GM19467 (cell line): Measurements from ENCODE around the gene MAPKAPK5.
A peak's percentile ranks its signal among the peaks of the same experiment; 100 is the strongest.
"Not testable (repeated sequence)": the region's sequence is repeated elsewhere in the genome, so short reads cannot be mapped to it uniquely, and the experiment has no call there.

Experiments used
- ATAC-seq: cut with Tn5 transposase; IDR thresholded peaks from one replicate; pipeline ENCODE4 v1.9.1; 2021; ENCODE audit warnings: mild to moderate bottlenecking, moderate library complexity; ENCODE audit not compliant: unreplicated experiment

Gene MAPKAPK5, protein sequence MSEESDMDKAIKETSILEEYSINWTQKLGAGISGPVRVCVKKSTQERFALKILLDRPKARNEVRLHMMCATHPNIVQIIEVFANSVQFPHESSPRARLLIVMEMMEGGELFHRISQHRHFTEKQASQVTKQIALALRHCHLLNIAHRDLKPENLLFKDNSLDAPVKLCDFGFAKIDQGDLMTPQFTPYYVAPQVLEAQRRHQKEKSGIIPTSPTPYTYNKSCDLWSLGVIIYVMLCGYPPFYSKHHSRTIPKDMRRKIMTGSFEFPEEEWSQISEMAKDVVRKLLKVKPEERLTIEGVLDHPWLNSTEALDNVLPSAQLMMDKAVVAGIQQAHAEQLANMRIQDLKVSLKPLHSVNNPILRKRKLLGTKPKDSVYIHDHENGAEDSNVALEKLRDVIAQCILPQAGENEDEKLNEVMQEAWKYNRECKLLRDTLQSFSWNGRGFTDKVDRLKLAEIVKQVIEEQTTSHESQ

GRCh38 chr12:111841750-111842555 lies at the start of gene MAPKAPK5:
TSS of gene MAPKAPK5 (plus strand) at chr12:111842228. CDS start at chr12:111842734, 506 bp downstream.
- peak; percentile 68 for ATAC-seq

DNA sequence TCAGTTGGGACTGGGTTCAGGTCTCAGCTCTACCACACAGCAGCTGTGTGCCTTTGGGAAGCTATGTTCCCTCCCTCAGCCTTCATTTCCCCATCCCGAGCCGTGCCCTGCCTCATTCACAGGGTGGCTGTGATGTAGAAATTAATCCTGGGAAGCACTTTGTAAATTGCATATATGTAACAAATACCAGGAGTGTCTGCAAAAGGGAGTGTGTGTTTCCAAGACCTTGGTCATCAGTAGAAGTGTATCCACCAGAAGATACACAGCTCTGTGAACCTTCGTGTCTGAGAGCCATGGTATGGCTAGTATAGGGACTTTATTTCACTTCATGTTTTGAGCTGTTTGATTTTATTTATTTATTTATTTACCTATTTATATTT lies 49.2 kb upstream of the MAPKAPK5 start:
- no peak for ATAC-seq

DNA sequence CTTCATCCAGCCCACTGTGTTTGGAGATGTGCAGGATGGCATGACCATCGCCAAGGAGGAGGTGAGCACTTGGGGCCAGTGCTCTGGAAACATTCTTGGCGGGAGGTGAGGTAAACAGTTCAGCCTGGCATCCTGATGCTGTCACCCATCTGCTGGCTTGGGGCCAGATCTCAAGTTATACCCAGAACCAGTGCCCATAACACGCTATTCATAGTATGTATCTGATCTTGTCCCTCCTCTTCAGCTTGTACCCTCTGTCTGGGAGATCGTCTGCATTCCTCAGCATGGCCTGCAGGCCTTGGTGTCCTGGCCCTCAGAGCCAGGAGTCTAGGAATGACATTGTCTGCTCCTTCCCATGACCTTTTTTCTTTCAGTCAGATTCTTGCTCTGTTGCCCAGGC lies 43.8 kb upstream of the MAPKAPK5 start:
- no peak for ATAC-seq

DNA sequence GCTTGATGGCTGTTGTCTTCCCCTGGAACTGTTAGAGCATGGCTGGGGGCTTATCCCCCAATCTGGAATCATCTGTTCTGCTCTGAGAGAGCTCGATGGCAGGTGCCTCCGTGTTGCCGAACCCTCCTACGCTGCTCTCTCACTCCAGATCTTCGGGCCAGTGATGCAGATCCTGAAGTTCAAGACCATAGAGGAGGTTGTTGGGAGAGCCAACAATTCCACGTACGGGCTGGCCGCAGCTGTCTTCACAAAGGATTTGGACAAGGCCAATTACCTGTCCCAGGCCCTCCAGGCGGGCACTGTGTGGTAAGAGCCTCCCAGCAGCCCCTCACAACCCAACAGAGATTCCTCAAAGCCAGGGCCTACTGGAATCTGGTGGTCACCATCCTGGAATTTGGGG lies 42.3 kb upstream of the MAPKAPK5 start:
- ATAC-seq, result no peak

DNA sequence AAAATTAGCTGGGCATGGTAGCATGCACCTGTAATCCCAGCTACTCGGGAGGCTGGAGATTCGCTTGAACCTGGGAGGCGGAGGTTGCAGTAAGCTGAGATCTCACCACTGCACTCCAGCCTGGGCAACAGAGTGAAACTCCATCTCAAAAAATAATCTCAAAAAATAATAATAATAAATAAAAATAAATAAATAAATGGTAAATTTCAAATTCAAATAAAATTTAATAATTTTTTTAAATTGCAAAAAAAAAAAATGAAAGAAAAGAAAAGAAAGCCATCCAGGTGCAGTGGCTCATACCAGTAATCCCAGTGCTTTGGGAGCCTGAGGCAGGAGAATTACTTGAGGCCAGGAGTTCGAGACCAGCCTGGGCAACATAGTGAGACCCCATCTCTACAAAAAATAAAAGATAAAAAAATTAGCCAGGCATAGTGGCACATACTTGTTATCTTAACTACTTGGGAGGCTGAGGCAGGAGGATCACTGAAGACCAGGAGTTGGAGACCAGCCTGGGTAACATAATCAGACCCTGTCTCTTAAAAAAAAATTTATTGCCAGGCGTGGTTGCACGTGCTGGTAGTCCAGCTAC lies 38.9 kb upstream of the MAPKAPK5 start:
- ATAC-seq, result no peak

DNA sequence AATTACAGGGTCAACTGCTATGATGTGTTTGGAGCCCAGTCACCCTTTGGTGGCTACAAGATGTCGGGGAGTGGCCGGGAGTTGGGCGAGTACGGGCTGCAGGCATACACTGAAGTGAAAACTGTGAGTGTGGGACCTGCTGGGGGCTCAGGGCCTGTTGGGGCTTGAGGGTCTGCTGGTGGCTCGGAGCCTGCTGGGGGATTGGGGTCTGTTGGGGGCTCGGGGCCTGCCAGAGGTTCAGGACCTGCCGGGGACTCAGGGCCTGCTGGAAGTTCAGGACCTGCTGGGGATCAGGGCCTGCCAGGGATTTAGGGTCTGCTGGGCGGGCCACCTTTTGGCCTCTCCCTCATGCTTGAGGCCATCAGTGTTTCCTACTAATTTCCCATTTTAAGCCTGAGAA lies 38.2 kb upstream of the MAPKAPK5 start:
- no peak for ATAC-seq

GRCh38 chr12:111806304-111806703 lies 35.7 kb upstream of the MAPKAPK5 start:
- ATAC-seq, result no peak

GRCh38 chr12:111807232-111807631 lies 34.8 kb upstream of the MAPKAPK5 start:
- ATAC-seq, result no peak

DNA sequence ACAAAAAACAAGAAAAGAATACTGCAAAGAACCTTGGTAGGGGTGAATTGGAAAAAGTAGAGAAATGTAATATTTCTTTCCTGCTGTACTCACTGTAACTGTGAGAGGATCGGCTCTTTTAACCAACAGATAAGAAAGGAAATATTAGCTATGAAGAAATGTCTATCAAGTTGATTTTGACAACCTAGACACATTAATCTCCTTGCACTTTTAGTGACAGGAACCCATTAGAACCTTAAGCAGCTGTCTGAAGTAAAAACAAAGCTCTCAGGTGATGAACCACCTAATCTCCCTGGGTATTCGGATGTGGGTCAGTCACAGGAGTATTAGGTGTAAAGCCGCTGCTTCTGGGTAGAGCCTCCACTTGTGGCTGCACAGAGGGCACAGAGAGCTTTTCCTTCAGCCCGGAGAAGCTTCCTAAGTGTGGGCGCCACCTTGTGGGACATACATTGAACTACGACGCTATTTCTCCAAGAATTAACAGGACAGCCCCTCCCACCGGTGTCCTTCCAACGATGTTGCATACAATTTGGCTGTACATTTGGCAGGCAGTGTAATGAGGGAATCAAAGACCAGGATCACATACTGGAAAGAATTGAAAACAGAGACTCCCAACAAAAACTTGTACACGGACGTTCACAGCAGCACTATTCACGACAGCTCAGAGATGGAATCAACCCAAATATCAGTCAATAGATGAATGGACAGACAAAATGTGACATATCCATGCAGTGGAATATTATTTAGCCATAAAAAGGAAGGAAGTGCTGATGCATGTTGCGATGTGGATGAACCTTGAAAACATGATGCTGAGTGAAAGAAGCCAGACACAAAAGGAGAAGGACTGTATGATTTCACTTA lies 28.9 kb upstream of the MAPKAPK5 start:
- ATAC-seq, result no peak

DNA sequence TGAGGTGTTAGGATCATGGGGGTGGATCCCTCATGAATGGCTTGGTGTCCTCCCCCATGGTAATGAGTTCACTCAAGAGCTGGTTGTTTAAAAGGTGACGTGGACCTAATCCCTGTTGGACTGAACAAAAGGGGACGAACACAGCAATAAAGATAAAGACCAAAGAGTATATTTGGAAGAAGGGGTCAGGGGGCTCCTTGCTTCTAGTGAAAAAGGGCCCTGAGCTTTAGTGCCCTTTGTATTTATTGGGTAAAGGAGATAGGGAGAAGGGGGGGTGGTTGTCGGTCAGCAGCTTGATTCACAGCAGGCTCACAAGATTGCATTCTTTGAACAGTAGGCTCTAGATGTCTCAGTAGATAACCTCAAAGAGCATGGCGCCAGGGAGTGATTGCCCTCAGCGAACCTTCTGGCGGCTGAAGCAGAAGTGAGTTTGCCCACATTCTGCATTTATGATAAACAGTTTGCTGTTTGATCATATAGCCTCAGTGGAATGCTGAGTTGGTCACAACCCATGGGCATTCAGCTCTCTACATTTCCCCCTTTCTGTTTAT lies 25.9 kb upstream of the MAPKAPK5 start:
- ATAC-seq, result no peak

DNA sequence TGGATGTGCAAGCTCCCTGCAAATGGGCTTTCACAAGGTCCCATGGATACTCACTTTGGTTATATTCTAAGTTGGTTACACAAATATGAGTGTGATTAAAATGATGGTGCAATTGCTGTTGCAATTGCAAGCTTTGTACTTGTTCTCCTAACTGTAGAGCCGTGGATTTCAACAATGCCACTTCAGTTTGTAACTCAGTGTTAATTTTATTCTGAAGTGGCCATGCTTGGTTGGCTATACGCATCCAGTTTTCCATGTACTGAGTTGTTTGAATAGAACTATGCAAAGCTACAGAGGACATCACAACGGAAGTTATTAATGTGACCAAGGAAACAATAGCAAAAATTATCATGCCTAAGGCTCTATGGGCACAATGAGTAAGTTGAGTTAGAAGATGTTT lies 25.1 kb upstream of the MAPKAPK5 start:
- not testable (repeated sequence) for ATAC-seq

DNA sequence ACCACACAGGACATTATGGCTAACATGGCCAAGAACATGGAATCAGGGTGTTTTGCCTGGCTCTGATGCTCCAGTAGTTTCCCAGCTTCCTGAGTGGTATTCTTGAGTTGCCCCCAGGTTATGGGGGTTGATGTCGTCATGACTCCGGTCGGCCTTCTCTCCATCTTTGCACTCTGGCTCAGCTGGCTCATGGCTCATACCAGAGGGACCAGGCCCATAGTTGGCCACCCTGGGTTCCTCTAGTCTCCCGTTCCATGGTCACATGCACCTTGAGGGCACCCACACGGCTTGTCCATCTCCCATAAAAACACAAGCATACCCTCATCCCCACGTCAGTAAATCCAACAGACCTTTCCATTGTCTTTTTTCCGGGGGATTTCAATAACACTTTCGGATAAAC lies 23.7 kb upstream of the MAPKAPK5 start:
- no peak for ATAC-seq

DNA sequence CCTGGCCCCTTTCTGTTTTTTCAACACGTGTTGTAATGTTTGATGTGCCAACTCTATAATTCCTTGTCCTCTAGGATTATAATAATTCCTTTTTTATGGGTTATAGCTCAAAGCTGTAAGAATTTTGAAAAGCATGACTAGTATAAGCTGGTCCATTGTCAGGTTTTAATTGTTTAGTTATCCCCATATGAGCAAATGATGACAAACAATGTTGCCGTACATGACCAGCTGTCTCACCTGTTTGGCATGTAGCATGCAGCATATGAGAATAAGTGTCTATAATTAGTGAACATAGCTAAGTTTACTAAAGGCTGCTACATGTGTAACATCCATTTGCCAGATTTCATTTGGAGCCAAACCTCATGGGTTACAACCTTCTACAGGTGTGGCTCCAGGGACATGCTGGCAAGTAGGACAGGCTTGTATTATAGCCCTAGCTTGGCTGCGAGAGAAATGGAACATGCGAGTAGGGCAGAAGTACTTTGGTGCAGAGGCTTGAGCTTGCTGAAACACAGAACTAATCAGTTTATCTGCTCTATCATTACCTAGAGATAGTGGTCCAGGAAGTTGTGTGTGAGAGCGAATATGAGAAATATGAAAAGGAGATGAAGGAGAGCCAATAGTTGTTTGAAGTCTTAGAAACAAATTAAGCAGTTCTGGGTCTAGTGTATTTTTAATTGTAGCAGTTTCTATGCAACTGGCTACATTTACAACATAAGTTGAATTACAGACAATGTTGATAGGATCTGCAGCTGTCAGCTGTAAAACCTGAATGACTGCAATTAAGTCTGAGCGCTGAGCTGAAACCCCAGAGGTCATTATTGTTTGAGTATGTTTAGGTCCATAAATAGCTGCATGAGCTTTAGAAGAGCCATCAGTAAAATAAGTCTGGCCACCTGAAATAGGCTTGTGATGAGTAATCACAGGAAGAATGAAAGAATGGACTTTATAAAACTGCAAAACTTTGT lies 22.6 kb upstream of the MAPKAPK5 start:
- ATAC-seq, result no peak

- ATAC-seq, result not testable (repeated sequence)
These were observed 21.2 kb upstream of the MAPKAPK5 start for GRCh38 chr12:111820828-111821227.

DNA sequence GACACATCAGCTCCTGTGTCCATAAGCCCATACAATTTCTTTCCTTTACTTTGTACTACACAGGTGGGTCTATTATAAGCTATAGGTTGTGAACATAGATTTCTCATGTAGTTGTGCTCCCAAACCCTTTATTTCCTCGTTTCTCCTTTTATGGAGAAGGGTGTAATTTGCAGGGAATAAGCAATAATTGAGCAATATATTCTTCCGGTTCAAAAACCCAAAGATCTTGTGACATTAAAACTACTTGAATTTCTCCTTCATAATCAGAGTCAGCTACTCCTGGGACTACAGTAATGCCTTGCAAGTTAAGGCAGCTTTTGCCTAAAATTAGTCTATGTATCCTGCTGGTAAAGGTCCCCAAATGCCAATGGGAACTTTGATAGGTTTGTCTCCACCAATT lies 19.1 kb upstream of the MAPKAPK5 start:
- ATAC-seq, result no peak

GRCh38 chr12:111823891-111824290 lies 18.1 kb upstream of the MAPKAPK5 start:
- no peak for ATAC-seq

- ATAC-seq, result not testable (repeated sequence)
These were observed 17.7 kb upstream of the MAPKAPK5 start for GRCh38 chr12:111824312-111824711.

- no peak for ATAC-seq
These were observed 16.5 kb upstream of the MAPKAPK5 start for GRCh38 chr12:111825509-111825908.

DNA sequence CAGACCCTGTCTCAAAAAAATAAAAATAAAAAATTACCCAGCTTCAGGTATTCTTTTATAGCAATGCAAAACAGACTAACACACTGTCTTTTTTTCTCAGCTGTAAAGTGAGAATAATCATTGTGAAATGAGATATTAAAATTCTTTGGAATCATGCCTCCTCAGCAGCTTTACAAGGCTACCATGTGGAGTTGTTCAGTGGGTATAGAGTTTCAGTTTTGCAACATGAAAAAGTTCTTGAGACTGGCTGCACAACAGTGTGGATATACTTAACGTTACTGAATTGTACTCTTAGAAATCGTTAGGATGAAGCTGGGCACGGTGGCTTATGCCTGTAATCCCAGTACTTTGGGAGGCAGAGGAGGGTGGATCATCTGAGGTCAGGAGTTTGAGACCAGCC lies 15.7 kb upstream of the MAPKAPK5 start:
- ATAC-seq, result no peak
